HG03060 (cell line): ENCODE measurements around the gene RASGRP3.
A peak's percentile ranks its signal among the peaks of the same experiment; 100 is the strongest.

Source experiments
- ATAC-seq: cut with Tn5 transposase; IDR thresholded peaks from one replicate; pipeline ENCODE4 v1.9.1; 2021; ENCODE audit warnings: low read depth, moderate number of reproducible peaks; ENCODE audit not compliant: unreplicated experiment

The RASGRP3 gene

DNA sequence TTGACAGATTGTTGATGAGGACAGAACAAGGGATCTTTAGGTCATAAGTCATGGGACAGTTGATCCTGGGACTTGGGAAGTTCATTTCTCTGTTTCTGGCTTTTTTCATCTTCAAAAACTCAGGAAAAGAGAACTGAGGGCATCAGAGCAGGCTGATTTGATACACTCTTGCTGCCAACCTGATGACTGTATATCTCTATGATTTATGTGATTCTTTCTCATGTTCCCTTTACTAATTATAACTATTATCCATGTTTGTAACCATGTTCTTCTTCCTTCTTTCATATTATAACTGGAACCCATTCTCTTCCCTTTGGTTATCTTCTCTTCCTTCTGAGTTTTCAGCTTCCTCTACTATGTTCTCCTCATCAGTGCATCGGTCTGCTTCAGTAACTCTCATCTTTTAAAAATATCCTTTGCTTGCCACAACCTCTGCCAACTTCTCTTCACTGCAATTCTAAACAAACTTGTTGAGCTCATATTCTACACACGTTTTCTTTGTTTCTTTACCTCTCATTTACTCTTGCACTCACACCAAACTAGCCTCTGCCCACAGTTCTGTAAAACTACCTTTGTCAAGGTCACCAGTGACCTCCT is 13.5 kb downstream of the RASGRP3 start:
- no peak for ATAC-seq

DNA sequence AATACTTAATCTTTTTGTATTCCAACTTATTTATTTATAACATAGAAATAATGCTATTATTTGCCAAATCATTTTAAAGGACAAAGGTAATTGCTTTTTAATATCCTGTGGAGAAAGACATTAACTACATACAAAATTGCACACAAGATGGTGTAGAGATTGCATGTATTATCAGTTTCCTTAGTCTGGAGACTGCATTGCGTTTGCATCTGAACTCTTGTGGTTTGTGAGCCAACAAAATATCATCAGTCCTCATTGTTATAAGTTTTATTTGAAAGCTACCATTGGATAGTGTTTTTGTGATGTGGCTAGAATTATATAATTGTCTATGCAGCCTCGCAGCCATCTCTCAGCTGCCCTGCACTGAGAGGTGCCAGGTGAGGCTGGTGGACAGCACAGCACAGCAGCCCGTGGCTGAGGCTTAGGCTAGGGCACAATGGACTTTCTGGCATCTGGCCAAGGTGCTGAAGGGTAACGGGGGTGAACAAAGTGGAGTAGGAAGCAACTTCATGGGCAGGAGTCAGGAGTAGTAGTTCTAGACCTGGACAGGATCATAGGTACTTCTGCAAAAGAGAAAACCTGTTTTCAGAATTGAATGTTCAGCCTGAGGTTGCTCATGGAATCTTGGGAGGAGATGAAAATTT is 15.1 kb downstream of the RASGRP3 start:
- no peak for ATAC-seq

DNA sequence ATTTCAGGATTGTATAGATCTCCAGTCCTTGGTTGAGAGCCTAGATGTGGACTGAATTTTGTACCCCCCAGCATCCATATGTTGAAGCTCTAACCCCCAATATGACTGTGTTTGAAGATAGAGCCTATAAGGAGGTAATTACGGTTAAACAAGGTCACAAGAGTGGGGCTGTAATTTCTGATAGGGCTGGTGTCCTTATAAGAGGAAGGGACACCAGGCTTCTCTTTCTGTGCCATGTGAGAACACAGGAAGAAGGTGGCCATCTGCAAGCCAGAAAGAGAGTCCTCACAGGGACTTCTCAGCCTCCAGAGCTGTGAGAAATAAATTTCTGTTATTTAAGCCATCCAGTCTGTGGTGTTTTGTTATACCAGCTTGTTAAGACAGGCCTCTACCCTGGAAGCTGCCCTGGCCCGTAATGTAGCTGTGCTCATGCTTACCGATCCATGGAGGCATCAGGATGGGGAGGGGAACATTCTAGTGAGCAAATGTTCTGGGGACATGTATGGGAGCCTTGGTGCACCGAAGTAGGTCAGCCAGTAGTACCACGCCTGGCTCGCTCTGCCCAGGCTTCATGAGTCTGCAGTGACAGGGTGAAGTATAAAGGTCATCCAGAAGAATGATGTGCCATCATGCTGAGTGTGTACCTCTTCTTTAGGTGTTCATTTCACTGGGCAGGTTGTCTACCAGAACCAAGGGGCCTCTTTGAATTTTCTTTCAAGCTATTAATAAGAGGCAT is 16.1 kb downstream of the RASGRP3 start:
- ATAC-seq, result no peak

DNA sequence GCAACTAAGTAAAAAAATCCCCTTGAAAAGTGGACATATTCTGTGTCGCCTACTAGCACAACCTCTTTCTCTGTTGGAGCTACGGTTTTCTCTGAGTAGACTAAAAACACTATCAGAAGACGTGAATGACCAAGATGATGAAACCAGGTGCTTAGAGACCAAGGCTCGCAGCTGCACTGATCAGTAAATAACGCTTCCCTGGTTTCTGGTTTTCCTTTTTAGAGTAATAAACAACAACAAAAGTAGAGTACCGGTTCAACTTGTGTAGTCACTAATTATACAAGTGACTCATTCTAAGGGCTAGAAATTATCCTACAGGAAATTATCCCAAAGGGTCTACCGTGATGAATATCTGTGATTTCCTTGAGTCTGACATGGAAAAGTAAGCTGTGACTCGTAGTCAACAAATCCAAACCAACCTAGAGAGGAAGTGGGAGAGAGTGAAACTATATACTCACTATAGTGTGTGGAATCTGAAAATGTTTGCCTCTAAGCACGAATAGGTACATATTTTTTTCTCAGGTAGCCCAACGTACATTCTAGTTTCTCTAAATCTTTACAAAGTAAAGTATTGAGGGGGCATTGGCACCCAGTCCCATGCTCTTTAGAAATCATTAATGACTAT is 17.8 kb downstream of the RASGRP3 start:
- peak; percentile 25 for ATAC-seq

DNA sequence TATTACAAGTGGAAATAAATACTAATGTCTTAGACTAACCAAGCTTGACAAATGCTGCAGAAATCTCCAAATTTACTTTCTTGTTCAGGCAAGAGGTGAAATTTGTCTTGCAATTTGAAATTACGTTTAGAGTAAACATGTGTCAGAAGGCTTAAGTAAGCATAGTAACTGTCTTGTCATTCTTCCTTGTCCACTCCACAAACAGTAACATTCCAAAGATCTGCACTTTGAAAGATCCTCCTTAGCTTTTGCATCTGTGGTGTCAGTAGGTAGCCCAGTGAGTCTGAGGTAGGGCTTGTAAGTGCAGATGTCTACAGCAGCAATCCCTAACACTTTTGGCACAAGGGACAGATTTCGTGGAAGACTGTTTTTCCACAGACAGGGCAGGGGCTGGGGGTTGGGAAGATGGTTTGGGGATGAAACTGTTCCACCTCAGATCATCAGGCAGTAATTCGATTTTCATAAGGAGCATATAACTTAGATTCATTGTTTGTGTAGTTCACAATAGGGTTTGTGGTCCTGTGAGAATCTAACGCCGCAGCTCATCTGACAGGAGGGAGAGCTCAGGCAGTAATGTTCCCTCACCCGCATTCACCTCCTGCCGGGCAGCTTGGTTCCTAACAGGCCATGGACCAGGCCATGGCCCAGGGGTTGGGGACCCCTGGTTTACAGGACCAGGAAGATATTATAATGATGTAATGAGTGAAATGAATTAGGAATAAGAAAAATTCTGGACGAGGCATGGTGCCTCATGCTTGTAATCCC is 18.6 kb downstream of the RASGRP3 start:
- ATAC-seq, result no peak

DNA sequence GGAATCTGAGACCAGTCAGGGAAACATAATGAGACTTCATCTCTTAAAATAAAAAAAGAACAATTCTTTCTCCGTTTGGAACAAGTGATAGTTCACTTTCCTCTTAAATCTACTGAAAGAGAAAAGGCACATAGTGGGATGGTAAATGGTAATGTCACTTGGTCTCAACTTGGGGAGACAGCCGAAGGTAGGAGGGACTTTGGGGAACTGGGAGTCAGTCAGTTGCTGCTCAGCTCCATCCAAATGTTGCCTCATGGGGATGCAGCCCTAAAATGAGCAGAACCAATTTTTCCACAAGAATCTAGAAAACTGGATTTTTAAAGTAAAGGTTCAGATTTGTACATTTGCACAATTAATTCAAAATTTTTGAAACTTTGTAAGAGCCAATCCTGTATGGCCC is 19.2 kb downstream of the RASGRP3 start:
- ATAC-seq, result no peak

DNA sequence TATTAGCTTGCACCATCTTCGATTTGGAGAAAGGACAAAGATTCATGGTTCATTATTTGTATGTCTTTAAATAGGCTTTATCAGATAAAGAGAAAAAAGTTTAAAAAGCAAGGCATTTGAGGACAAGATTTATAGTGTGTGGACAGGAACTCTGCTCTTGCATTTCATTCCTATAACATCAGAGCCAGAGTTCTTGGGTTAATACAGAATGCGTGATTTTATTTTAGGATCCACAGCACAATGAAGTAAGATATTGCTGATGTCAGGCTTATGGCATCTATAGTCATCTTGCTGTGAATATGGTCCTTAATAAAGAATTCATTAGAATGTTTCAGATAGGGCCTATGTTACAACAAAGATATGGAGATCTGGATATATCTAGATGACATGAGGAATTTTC is 19.7 kb downstream of the RASGRP3 start:
- no peak for ATAC-seq

DNA sequence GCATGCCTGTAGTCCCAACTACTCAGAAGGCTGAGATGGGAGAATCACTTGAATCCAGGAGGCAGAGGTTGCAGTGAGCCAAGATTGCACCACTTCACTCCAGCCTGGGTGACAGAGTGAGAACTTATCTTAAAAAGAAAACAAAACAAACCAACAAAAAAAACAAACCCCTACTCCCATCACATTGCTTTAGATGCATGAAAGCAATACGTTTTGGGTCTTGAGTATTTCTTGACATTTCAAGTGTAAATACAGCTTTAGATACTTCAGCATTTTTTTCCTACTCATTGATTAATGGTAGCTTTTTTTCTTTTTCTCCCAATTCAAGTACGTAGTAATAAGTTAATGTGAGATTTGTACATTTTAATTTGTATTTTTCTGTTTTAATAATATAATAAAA is 20.3 kb downstream of the RASGRP3 start:
- no peak for ATAC-seq

DNA sequence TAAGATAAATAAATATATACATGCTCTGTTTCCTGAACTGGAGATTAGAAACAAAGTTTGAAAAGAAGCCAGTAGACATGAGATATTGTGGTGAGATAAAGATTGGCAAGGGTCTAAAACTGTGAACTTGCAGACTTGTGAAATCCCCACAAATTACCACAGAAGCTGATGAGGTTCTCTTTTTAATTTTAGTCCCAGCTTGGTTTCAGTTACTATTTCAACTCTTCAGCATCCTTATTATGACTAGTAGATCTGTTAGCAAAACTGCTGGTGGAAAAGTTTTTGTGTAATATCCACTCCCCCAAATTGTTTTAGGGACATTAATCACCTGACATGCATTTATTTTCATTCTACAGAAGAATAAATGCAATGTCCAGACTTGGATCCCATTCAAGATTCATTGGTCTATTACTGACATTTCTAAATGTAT is 20.8 kb downstream of the RASGRP3 start:
- peak; percentile 50 for ATAC-seq

DNA sequence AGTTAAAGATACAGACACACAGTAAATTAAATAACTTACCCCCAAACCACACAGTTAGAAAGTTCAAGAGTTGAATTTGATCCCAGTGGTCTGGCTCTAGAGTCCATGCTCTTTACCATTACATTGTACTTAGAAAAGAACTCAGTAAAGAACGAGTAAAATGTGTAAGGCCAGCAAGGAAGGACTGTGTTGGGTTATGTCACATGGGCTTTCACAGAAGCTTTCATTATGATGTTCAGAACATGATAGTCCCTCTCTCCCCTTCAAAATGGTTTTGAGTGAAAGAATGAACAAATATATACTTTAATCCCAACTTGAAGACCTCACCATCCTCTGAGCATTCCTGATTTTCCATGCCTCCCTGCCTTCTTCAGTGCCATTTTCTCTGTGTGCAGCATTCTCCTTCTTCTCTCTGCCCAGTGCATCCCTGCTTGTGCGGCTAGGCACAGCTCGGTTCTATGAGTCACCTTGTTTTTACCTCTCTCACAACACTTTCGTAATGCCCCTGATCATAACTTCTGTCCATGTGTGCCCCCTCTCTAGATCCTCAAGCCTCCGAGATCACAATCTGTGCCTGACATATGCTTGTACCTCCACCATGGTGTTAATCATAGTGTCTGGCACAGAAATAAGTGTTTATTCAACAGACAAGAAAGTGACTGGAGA is 22.0 kb downstream of the RASGRP3 start:
- peak; percentile 19 for ATAC-seq

DNA sequence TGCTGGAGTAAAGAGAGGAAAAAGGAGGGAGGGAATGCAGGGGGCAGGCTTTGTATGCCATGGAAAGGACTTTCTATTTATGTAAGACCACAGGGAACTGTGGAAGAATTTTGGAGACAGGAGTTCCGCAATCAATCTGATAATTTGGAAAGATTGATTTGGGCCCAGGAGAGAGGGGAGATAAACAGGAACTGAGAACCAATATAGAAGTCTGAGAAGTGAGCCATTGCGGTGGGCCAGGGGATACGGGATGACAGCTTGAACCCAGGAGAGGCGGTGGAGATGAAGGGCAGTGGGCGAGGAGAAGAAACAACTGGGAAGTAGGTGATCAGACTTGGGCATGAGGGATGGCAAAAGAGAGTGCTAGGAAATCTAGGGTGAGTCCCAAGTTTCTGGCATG is 23.7 kb downstream of the RASGRP3 start:
- no peak for ATAC-seq

DNA sequence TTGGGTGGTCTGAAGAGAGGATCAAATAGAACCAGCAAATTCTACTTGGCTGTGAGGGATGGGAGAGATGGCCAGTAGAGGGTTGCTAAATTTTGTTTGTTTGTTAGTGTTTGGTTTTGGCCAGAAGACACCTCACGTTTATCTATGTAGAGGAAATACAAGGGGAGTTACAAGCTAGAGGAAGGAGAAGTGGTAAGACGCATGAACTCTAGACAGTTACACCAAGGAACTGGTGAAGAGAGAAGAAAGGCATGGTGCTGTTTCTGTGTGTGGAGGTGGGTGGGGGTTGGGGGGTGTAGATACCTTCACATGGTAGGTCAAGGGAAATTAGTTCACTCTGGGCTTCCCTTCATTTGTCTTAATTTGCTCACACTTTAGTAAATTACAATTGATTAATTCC is 25.6 kb downstream of the RASGRP3 start:
- ATAC-seq, result no peak

DNA sequence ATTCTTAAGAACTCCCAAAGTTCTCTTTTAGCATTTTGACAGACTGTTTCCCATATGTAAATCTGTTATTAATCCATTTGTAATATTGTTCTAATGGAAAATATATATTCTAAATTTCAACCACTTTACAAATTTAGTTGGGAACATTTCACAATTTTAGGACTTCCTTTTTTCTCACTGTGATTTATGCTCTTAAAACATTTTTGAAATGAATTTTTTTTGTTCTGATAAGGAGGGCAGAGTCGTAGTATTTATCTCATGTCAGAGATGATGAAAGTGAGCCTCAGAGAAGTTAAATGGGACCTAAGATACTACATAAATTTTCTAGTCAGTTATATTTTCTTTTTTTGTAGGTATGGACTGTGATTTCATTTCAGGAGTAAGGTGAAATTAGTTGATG is 26.6 kb downstream of the RASGRP3 start:
- ATAC-seq, result no peak

DNA sequence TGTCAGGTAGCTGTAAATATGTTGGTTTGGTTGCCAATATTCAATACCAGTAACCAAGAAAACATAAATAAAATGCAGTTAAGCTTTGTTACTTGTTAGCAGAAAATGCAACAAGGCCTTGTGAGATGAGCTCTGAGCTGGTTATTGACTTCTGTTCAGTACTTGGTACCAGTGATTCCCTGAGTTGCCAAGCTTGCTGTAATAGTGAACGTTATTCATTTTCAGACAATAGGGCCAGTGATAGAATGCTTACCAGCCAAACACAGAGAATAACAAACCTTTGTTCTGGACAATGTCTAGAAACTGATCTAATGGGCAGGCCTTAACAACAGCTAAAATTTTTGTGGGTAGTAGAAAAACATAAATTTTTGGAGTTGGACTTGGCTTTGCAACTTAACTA is 29.5 kb downstream of the RASGRP3 start:
- ATAC-seq, result no peak

DNA sequence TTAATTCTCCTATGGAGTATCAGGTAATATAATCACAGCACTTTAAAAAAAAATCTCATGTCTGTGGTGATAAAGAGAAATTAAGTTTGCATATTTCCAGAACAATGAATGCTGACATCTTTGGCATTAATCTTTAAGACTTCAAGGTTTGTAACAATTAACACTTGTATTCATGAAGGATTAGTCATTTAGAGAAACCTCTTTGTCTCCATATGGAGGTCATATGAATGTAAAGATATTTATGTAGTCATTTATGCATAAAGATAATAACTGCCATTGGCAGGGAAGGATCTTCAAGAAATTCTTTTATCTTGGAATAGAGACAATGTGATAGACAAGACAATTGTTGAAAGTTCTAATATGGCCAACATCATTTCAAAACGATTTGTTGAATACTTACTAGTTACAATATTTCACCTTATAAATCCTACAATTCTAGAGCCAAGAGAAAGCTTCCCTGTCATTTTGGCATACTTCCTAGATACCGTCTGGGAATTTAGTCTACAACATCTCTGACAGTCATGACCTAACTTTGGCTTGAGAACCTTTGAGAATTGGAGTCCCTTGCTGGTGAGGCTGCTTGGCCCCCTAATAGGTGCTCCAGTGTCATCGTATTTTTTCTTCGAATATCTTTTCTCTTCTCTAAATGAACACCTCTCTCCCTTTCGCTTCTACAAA is 33.6 kb downstream of the RASGRP3 start:
- ATAC-seq, result no peak

DNA sequence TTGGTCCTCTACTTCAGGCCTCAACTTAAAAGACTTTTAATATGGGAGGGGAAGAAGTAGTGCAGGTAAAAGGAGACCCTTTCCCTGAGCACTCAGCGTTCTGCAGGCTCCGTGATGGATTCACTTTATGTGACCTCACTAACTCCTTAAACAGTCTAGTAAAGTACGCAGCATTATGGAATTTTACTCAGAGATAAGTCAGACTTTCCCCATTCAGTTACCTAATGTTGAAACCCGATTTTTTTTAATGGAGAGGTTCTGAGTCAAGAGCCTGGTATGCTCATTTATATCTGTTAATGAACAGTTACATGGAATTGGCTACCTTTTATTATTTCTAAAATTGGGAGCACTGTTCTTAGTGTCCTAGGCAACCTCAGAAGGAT is 34.1 kb downstream of the RASGRP3 start:
- ATAC-seq, result no peak

DNA sequence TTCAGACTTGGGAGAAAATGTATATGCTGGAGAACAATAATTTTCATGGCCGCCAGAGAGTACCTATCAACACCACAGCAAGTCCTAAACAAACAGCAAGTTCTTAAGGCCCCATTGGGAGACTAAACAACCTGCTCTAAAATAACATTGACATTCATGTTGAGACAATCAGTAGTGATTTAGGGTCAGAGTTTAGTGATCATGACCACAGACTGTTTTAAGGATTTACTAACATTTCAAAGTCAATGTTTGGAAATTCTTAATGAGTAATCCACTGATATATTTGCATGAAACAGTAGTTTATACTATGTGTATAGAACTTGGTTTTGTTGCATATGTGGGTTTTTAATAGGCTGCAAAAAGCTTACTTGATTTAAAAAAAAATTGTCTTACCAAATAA is 34.7 kb downstream of the RASGRP3 start:
- no peak for ATAC-seq

DNA sequence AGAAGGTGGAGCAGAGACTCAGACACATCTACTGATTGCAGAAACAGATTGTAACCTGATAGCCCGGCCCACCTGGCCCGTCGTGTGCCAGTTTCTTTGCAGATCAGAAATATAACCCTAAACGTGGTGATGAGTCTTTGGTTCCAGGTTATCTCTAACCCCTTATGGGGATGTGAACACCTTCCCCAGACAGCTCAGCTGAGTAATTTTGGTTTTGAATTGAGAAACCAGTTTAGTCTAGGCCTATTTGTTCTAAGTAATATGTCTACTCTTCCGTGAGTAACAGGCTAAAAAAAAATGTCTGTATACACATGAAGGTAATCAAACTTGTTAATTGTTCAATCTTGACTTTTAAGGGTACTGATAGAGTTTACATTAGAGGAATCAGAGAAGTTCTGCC is 35.7 kb downstream of the RASGRP3 start:
- no peak for ATAC-seq

DNA sequence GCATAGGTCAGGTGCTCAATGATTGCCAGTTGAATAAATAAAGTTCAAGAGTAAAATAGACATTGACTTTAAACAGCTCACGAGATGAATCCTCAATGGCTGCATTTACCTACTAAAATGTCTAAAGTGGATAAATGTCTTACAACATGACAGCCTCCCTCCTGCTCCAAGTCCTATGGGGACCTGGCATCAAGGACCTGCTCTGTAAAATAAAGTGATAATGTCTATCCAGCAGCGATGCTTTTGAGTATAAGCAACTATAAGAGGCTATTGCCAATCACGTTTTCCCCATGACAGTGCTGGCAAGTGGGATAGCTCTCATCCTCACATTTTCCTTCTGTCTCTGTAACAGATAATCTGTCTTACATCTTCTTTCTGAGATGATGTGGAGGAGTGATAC is 37.0 kb downstream of the RASGRP3 start:
- no peak for ATAC-seq
